T-helper 22 cell (primary cell): Measurements from ENCODE around the gene IDI2.
"Not testable (repeated sequence)": the region's sequence is repeated elsewhere in the genome, so short reads cannot be mapped to it uniquely, and the experiment has no call there.

Experiments used
- DNase-seq: peaks from one replicate; pipeline ENCODE4 v3.0.0-alpha.2; 2020; ENCODE audit warnings: low read depth

The IDI2 gene

GRCh38 chr10:1025683-1026082, at the start of gene IDI2:
TSS of gene IDI2 (minus strand) at chr10:1025859. CDS start at chr10:1024723, 1,136 bp downstream.
- no peak for DNase-seq

DNA sequence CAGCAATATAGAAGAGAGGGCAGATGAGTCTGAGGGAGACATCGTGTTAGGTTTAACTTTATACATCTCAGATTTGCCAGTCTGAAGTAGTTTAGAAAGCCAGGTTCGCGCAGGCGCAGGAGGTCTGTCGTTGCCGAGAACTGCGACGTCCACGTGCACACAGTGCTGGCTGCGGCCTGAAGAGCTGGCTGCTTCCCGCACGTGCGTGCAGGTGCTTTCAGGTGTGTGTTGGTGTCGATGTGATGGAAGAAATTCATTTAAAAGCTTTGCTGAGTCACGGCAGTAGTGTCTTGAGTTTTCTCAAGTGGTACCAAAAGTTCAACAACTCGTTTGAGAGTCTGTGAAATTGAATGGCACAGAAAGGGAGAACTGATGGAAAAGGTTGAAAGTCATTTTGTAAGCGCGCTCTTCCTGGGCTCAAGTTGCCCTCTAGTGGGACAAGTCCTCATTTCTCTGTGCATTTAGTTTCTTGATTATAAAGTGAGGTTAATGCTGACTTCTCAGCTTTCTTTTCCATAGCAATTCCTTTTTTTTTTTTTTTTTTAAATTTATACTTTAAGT, 49.2 kb upstream of the IDI2 start:
- no peak for DNase-seq

- no peak for DNase-seq
These were observed 48.5 kb upstream of the IDI2 start for GRCh38 chr10:1074052-1074747.

DNA sequence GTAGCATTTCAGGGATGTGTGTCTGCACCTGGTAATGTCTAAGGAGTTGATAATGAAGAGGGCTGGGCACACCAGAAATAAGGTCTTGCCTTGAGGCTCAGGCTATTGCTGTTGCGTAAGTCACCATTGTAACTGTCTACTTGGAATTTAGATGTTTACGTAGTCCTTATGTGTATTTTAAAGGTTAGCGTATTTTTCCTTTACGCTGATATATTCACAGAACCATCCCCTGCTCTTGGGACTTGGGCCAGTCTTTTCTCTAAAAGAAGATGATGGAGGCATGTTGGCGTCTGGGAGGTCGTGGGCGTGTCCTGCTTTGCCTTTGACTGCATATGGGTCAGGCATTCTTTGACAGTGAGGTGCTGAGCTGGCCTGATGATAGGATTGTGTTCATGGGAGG, 45.3 kb upstream of the IDI2 start:
- no peak for DNase-seq

DNA sequence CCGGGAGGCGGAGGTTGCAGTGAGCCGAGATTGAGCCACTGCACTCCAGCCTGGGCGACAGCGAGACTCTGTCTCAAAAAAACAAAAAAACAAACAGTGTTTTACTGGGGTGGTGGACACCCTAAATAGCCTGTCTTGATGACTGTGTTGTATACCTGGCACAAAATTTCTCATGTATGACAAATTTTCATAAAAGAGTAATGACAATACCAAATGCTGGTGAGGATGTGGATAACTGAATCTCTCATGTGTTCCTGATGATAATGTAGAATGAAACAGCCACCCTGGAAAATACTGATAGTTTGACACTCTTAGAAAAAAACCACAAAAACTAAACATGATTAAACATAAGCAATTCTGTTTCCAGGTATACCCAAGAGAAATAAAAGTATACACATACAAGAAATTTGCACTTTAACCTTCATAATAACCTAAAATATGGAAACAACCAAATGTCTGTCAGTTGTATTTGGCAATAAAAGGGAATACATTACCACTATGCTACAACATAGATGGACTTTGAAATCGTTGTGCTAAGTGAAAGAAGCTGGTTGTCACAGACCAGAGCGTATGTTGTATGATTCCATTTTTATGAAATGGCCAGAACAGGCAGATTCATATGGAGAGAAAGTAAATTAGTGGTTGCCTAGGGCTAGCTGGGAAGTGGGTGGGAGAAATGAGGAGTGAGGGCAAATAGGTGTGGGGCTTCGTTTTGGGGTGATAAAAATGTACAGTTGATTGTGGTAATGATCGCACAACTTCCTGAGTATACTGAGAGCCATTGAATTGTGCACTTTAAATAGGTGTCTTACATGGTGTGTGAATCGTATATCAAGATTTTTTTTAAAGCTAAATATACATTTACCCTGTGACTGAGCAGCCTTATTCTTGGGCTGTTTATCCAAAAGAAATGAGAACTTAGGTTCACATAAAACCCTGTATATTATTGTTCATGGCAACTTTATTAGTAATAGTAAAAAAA, 43.0 kb upstream of the IDI2 start:
- no peak for DNase-seq

- DNase-seq, result not testable (repeated sequence)
These were observed 41.1 kb upstream of the IDI2 start for GRCh38 chr10:1066734-1067133.

- no peak for DNase-seq
These were observed 39.2 kb upstream of the IDI2 start for GRCh38 chr10:1064964-1065247.

DNA sequence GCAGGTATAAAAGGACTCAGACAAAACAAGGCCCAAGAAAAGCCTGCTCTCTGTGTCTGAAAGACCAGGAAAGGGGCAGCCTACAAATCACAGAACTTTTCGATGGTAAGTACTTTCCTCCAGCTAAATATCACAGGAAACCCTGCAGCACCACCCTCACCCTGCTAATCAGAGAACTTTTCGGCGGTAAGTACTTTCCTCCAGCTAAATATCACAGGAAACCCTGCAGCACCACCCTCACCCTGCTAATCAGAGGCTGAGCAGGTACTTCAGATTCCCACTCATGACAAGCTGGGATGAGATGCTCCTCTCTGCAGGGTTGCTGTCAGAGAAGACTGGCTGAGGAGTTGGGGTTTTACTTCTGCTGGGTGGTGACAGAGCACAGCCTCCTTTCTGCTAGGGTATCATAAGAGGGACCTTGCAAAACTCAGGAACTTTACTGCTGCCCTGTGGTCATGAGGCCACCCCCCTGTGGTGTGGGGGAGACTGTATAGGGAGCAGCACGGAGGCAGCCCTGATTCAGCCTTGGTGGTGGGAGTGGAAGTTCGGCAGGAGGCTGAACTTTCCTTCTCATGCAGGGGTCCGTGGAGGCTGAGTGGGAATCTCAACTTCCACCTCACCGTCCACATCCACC, 37.7 kb upstream of the IDI2 start:
- peak; percentile 25 for DNase-seq

- no peak for DNase-seq
These were observed 36.5 kb upstream of the IDI2 start for GRCh38 chr10:1061930-1062774.

- no peak for DNase-seq
These were observed 34.2 kb upstream of the IDI2 start for GRCh38 chr10:1059902-1060301.

- DNase-seq, result no peak
These were observed 32.4 kb upstream of the IDI2 start for GRCh38 chr10:1058017-1058416.

DNA sequence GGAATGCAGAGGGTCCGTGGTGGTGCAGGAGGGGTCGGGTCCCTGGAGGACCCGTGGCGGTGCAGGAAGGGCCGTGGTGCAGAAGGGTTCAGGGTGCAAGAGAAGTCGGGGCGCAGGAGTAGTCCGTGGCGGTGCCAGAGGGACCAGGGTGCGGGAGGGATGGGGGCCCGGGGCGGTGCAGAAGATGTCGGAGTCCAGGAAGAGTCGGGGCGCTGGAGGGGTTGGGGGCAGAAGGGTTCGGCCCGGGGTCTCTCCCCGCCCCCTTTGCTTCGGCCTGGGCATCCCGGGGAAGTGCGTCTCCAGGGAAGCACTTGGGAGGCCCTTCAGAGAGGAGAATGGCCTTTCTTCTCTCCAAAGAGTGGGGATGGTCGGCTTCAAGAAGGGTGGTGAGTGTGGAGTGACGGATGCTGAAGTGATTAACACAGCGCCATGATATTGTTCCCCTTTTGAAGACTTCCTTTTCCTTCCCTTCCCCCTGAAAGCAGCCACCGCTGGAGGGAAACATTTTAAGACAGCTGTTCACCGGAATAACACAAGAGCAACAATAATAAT, 31.5 kb upstream of the IDI2 start:
- DNase-seq, result no peak

DNA sequence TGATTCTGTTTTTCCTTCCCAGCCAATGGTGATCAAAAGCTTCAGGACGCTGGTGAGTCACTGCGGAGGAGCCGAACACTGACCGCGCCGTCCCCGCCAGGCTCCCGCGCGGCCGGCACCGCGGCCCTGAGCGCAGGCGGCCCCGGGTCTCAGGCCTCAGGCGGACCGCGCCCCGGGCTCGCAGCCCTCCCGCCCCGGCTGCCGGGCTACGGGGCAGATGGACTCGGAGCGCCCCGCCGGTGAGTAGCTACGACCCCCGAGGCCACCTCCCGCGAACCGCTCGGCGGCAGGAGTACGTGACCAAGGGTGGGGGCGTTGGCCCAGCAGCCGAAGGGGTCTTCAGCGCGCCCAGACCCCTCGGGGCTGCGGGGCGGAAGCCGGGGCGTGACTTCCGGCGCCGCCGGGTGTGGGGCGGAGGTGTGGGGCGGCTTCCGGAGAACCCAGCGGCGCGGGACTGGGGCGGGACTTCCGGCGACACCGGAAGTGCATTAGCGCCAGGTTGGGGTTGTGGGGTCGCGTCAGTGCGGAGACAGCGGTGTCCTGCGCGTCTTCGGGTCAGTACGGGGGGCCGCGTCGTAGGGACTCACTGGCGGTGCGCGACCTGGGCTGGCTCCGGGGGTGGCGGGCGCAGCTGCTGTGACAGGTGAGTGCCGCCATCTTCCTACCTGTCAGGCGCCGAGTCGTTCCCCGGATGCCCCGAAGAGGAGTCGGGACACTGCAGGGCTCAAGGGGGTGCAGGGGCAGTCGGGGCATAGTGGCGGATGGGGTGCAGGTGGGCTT, 30.9 kb upstream of the IDI2 start, which contains the start of gene WDR37:
Gene WDR37 (plus strand): TSS at position 60 of the 780 bp plus-strand sequence. CDS start 15,771 bp downstream, outside the sequence.
- peak; percentile 79 for DNase-seq

- no peak for DNase-seq
These were observed 29.0 kb upstream of the IDI2 start for GRCh38 chr10:1054684-1055083.

GRCh38 chr10:1050554-1050953, 24.9 kb upstream of the IDI2 start:
- peak; percentile 40 for DNase-seq

DNA sequence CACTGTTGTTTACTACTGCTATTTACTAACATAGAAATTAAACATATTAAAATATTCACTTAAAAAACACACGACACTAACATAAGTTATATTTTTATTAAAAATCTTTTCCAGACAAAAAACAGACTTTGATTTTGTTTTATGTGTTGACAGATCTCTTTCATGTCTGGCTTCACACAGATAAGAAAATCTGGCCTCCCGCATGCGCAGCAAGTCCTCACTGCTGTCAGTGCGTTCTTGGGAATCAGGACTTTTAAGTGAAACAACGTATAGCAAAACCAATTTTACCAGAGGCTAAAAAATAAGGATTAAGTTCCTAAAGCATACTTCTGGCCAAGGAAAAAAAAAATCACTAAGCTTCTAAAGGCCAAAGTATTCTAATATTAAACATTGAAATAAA, 24.5 kb upstream of the IDI2 start:
- no peak for DNase-seq

GRCh38 chr10:1049425-1049958, 23.8 kb upstream of the IDI2 start:
- no peak for DNase-seq

DNA sequence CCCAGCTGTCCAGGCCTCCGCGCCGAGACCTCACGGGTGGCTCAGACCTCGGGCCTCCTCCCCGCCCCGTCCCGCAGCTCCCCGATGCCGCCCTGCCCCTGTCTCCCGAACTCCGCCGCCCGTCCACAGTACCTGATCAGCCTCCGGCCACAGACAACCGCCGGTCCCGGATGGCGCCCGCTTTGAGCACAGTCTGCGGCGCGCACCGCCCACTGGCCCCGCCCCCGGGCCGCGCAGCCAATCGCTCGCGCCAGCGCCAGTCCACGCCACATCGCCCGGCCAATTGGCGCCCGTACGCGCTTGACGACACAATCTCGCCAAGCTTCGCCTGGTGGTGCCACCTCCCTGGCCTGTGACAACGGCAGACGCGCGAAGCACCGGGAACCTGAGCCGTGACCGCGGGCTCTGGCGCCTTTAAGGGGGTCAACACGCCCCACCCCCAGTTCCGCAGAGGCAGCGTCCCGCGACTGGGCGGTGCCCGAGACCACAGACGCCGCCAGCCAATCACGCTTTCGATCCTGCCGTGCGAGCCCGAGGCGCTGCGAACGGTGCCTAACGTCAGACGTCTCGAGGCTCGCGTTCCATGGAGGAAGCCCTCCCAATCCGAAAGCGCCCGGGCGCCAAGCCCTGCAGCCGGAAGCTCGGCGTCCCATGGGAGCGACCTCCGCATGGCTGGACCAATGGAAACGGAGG, 23.2 kb upstream of the IDI2 start, which contains the start of gene IDI1:
Gene IDI1 (minus strand): TSS at position 388 of the 693 bp plus-strand sequence. CDS start 116 bp downstream, at position 272.
- peak; percentile 97 for DNase-seq

- peak; percentile 56 for DNase-seq
These were observed 22.7 kb upstream of the IDI2 start for GRCh38 chr10:1048349-1048731.
